H9 (cell line): Measurements from ENCODE around the gene SLC9A7. TPM values are rescaled to one million over a fixed set of nuclear protein-coding genes. Genes with fewer than 3 reads are reported as not detected.

Experiments used
- DNase-seq: peaks from one replicate; pipeline ENCODE4 v3.0.0-alpha.2; 2017
- H2AFZ ChIP-seq: one replicate; pipeline ENCODE4 v1.6.1; 2013; ENCODE audit warnings: mild to moderate bottlenecking, low read length, control low read depth, moderate library complexity
- H2AK5ac ChIP-seq: 2 replicates; pipeline ENCODE4 v1.6.1; 2013; ENCODE audit warnings: low read length, control low read depth, mixed read lengths; ENCODE audit not compliant: insufficient read length
- H2BK120ac ChIP-seq: one replicate; pipeline ENCODE4 v1.6.1; 2013; ENCODE audit warnings: low read depth, mild to moderate bottlenecking, low read length, control low read depth, inconsistent platforms; ENCODE audit not compliant: poor library complexity, severe bottlenecking
- H2BK12ac ChIP-seq: 2 replicates; pipeline ENCODE4 v1.6.1; 2013; ENCODE audit warnings: low read length, control low read depth, mixed read lengths, low read depth; ENCODE audit not compliant: insufficient read length
- H2BK15ac ChIP-seq: 2 replicates; pipeline ENCODE4 v1.6.1; 2013; ENCODE audit warnings: low read depth, low read length, control low read depth
- H2BK20ac ChIP-seq: one replicate; pipeline ENCODE4 v1.6.1; 2013; ENCODE audit warnings: low read depth, mild to moderate bottlenecking, low read length, control low read depth, inconsistent platforms; ENCODE audit not compliant: poor library complexity, severe bottlenecking
- H2BK5ac ChIP-seq: 2 replicates; pipeline ENCODE4 v1.6.1; 2013; ENCODE audit warnings: low read length, control low read depth, mixed read lengths; ENCODE audit not compliant: insufficient read length
- H3K14ac ChIP-seq: 2 replicates; pipeline ENCODE4 v1.6.1; 2013; ENCODE audit warnings: low read length, control low read depth; ENCODE audit not compliant: insufficient read depth
- H3K18ac ChIP-seq: 2 replicates; pipeline ENCODE4 v1.6.1; 2013; ENCODE audit warnings: low read depth, mild to moderate bottlenecking, mixed read lengths, low read length, control low read depth; ENCODE audit not compliant: insufficient read length
- H3K23ac ChIP-seq: 2 replicates; pipeline ENCODE4 v1.6.1; 2013; ENCODE audit warnings: low read length, control low read depth, mixed read lengths, low read depth; ENCODE audit not compliant: insufficient read length
- H3K23me2 ChIP-seq: 2 replicates; pipeline ENCODE4 v1.6.1; 2013; ENCODE audit warnings: low read depth, mild to moderate bottlenecking, mixed read lengths, low read length, control low read depth; ENCODE audit not compliant: insufficient read length, poor library complexity, severe bottlenecking
- H3K27ac ChIP-seq: 2 replicates; pipeline ENCODE4 v1.5.1; 2013; ENCODE audit warnings: low read length, control low read depth, mixed read lengths, low read depth; ENCODE audit not compliant: insufficient read length
- H3K27me3 ChIP-seq: 2 replicates; pipeline ENCODE4 v1.6.1; 2013; ENCODE audit warnings: low read length, control low read depth, inconsistent platforms; ENCODE audit not compliant: insufficient read depth
- H3K4ac ChIP-seq: 2 replicates; pipeline ENCODE4 v1.6.1; 2013; ENCODE audit warnings: low read depth, mild to moderate bottlenecking, control low read depth, inconsistent platforms, low read length, moderate library complexity
- H3K4me1 ChIP-seq: 2 replicates; pipeline ENCODE4 v1.6.1; 2013; ENCODE audit warnings: low read length, control low read depth, inconsistent platforms; ENCODE audit not compliant: insufficient read depth
- H3K4me2 ChIP-seq: 2 replicates; pipeline ENCODE4 v1.6.1; 2013; ENCODE audit warnings: low read length, control low read depth, mixed read lengths; ENCODE audit not compliant: insufficient read length, insufficient read depth
- H3K56ac ChIP-seq: 2 replicates; pipeline ENCODE4 v1.6.1; 2013; ENCODE audit warnings: low read depth, mild to moderate bottlenecking, mixed read lengths, low read length, control low read depth; ENCODE audit not compliant: insufficient read length
- H3K79me1 ChIP-seq: 2 replicates; pipeline ENCODE4 v1.6.1; 2013; ENCODE audit warnings: low read depth, mild to moderate bottlenecking, moderate library complexity, low read length, control low read depth, inconsistent platforms; ENCODE audit not compliant: insufficient read depth, poor library complexity, severe bottlenecking
- H3K79me2 ChIP-seq: 2 replicates; pipeline ENCODE4 v1.6.1; 2013; ENCODE audit warnings: low read length, control low read depth, inconsistent platforms; ENCODE audit not compliant: insufficient read depth
- H3K9ac ChIP-seq: 2 replicates; pipeline ENCODE4 v1.6.1; 2013; ENCODE audit warnings: low read length, control low read depth, mixed read lengths; ENCODE audit not compliant: insufficient read length; ENCODE audit errors: extremely low read depth
- H3K9me3 ChIP-seq: one replicate; pipeline ENCODE4 v1.6.1; 2013; ENCODE audit warnings: low read depth, low read length, inconsistent platforms; ENCODE audit not compliant: control insufficient read depth
- H3T11ph ChIP-seq: one replicate; pipeline ENCODE4 v1.6.1; 2013; ENCODE audit warnings: mild to moderate bottlenecking, low read length, control low read depth, inconsistent platforms
- H4K20me1 ChIP-seq: one replicate; pipeline ENCODE4 v1.6.1; 2013; ENCODE audit not compliant: control insufficient read depth, insufficient read length, insufficient read depth
- H4K5ac ChIP-seq: 2 replicates; pipeline ENCODE4 v1.6.1; 2013; ENCODE audit warnings: low read depth, mild to moderate bottlenecking, mixed read lengths, low read length, control low read depth; ENCODE audit not compliant: insufficient read length
- H4K8ac ChIP-seq: replicated peaks from 2 replicates; pipeline ENCODE4 v1.6.1; 2013; ENCODE audit warnings: low read length, control low read depth, mixed read lengths, low read depth; ENCODE audit not compliant: insufficient read length
- H4K91ac ChIP-seq: 2 replicates; pipeline ENCODE4 v1.6.1; 2013; ENCODE audit warnings: low read depth, mild to moderate bottlenecking, moderate library complexity, mixed read lengths, low read length, control low read depth; ENCODE audit not compliant: insufficient read length
- H3K27ac Mint-ChIP-seq, 3 experiments: 2 replicates in 2 of 3; 3 replicates in 1 of 3; pipeline ENCODE4 v1.8.0; 2020 to 2021; ENCODE audit warnings: mixed read lengths in 3 of 3, mild to moderate bottlenecking in 1 of 3, moderate library complexity in 1 of 3
- H3K27me3 Mint-ChIP-seq: 2 replicates; pipeline ENCODE4 v1.8.0; 2021; ENCODE audit warnings: low read depth, mild to moderate bottlenecking, moderate library complexity, mixed read lengths
- H3K36me3 Mint-ChIP-seq, 3 experiments: 2 replicates in 2 of 3; 3 replicates in 1 of 3; pipeline ENCODE4 v1.8.0; 2020 to 2021; ENCODE audit warnings: low read depth in 3 of 3, mixed read lengths in 3 of 3; ENCODE audit not compliant: insufficient read depth in 1 of 3
- H3K4me1 Mint-ChIP-seq, 2 experiments: 2 replicates each; pipeline ENCODE4 v1.8.0; 2020; ENCODE audit warnings: mixed read lengths in 2 of 2
- H3K4me3 Mint-ChIP-seq, 2 experiments: 2 replicates in 1 of 2; 3 replicates in 1 of 2; pipeline ENCODE4 v1.8.0; 2020 to 2021; ENCODE audit warnings: mild to moderate bottlenecking in 2 of 2, mixed read lengths in 2 of 2, moderate library complexity in 1 of 2
- H3K9me3 Mint-ChIP-seq, 2 experiments: 2 replicates in 1 of 2; 3 replicates in 1 of 2; pipeline ENCODE4 v1.8.0; 2020; ENCODE audit warnings: mild to moderate bottlenecking in 2 of 2, mixed read lengths in 2 of 2, moderate library complexity in 1 of 2
- WGBS: extraction: QIAGEN DNeasy Blood & Tissue Kit; methylation state at CpG from one replicate; pipeline ENCODE4 v1.1.7; 2013; ENCODE audit warnings: missing lambda C conversion rate, low lambda C conversion rate, mixed read lengths; ENCODE audit not compliant: insufficient read length; ENCODE audit errors: extremely low coverage; 5-methylcytosine and 5-hydroxymethylcytosine counted together
- total RNA-seq: library from RNA; stranded (reverse); gene quantifications from 2 replicates; pipeline ENCODE4 v1.2.1, GENCODE V29; 2021
- TF ChIP-seq, protein P1 (sequence below): fragments of 200-600 bp; sonication (generic); conservative IDR thresholded peaks from 3 replicates; pipeline ENCODE4 v1.8.0; 2021; ENCODE audit warnings: antibody characterized with exemption, mild to moderate bottlenecking

SLC9A7 gene
- total RNA-seq, 1 experiment from 2014 or later, result 5.9 TPM

GRCh38 chrX:46648660-46649059, 110.3 kb downstream of the SLC9A7 start:
- Histone ChIP-seq H2AFZ (no peak overlapping the region), H3K4me2 (peak overlapping the region; percentile 34), H2AK5ac (no peak overlapping the region), H3K9ac (no peak overlapping the region), H3K27ac (peak overlapping the region; percentile 100), H4K20me1 (no peaks in the 10 kb centered on the region), H4K8ac (no peak overlapping the region), H3K27me3 (no peaks in the 10 kb centered on the region), H2BK20ac (peak overlapping the region; percentile 62), H3K23me2 (no peaks in the 10 kb centered on the region), H2BK15ac (no peak overlapping the region), H2BK120ac (no peak overlapping the region), H3K23ac (no peak overlapping the region), H3K18ac (no peak overlapping the region), H3K4ac (no peak overlapping the region), H2BK12ac (no peak overlapping the region), H3K9me3 (peaks cover 11% of the 10 kb centered on the region), H2BK5ac (no peak overlapping the region), H4K91ac (no peak overlapping the region), H3T11ph (no peak overlapping the region), H4K5ac (no peak overlapping the region), H3K14ac (no peak overlapping the region), H3K56ac (no peak overlapping the region), H3K4me1 (peaks cover 5% of the 10 kb centered on the region; the same call in 1 of the 2 replicates), H3K79me1 (no peaks in the 10 kb centered on the region), H3K79me2 (no peaks in the 10 kb centered on the region)
- Mint-ChIP-seq H3K9me3 (peaks cover 69 to 76% of the 10 kb centered on the region in 2 experiments), H3K4me3 (peak overlapping the region in 1 of 2 experiments; percentile 55; a peak in 3 of 5 replicates), H3K27me3 (no peaks in the 10 kb centered on the region), H3K27ac (peak overlapping the region; percentile 52 to 100 (median 89); a peak in 5 of 7 replicates), H3K4me1 (peaks cover 43 to 44% of the 10 kb centered on the region in 2 experiments), H3K36me3 (peaks cover 14 to 31% (median 29%) of the 10 kb centered on the region in 3 experiments)
- WGBS, result 100% methylated on average over 1 of the region's 6 CpGs
- DNase-seq, result no peak
- TF ChIP-seq, protein P1, sequence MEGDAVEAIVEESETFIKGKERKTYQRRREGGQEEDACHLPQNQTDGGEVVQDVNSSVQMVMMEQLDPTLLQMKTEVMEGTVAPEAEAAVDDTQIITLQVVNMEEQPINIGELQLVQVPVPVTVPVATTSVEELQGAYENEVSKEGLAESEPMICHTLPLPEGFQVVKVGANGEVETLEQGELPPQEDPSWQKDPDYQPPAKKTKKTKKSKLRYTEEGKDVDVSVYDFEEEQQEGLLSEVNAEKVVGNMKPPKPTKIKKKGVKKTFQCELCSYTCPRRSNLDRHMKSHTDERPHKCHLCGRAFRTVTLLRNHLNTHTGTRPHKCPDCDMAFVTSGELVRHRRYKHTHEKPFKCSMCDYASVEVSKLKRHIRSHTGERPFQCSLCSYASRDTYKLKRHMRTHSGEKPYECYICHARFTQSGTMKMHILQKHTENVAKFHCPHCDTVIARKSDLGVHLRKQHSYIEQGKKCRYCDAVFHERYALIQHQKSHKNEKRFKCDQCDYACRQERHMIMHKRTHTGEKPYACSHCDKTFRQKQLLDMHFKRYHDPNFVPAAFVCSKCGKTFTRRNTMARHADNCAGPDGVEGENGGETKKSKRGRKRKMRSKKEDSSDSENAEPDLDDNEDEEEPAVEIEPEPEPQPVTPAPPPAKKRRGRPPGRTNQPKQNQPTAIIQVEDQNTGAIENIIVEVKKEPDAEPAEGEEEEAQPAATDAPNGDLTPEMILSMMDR, result no peak
